Breast epithelium (tissue), 4 donors: ENCODE results near the gene MROH2A. TPM values are rescaled to one million over a fixed set of nuclear protein-coding genes. Genes with fewer than 3 reads are reported as not detected.

Experiments used
- DNase-seq, 2 donors: peaks; one replicate each; pipeline ENCODE4 v3.0.0-alpha.2; 2019; ENCODE audit warnings: low spot score in 2 of 2
- H3K27ac ChIP-seq, 2 donors: fragments of 200-600 bp; sonication (generic) in 1 of 2; one replicate each; pipeline ENCODE4 v1.5.1; 2016 to 2019; ENCODE audit warnings: mild to moderate bottlenecking in 1 of 2
- H3K27me3 ChIP-seq, 2 donors: fragments of 200-600 bp; sonication (generic) in 1 of 2; one replicate each; pipeline versions ENCODE4 v1.5.1 to v1.6.0; 2017 to 2019; ENCODE audit warnings: control low read depth in 1 of 2, mild to moderate bottlenecking in 1 of 2
- H3K36me3 ChIP-seq: fragments of 200-600 bp; one replicate; pipeline ENCODE4 v1.5.1; 2019
- H3K4me1 ChIP-seq, 2 donors: fragments of 200-600 bp; sonication (generic); one replicate each; pipeline ENCODE4 v1.5.1; 2016 to 2019; ENCODE audit warnings: control low read depth in 1 of 2
- H3K4me3 ChIP-seq, 3 donors: fragments of 200-600 bp; sonication (generic); 1 replicate in 2 of 3; 2 replicates in 1 of 3; pipeline ENCODE4 v1.5.1; 2016 to 2019; ENCODE audit warnings: mild to moderate bottlenecking in 3 of 3, moderate library complexity in 2 of 3
- H3K9me3 ChIP-seq, 2 donors: fragments of 200-600 bp; sonication (generic) in 1 of 2; one replicate each; pipeline ENCODE4 v1.5.1; 2016 to 2019; ENCODE audit warnings: control low read depth in 1 of 2
- CTCF ChIP-seq, 3 donors: fragments of 450-650 bp; IDR thresholded peaks; one replicate each; pipeline ENCODE4 v1.5.1; 2016 to 2017; ENCODE audit warnings: antibody characterized with exemption in 3 of 3, mild to moderate bottlenecking in 3 of 3, moderate library complexity in 3 of 3
- POLR2A ChIP-seq: fragments of 450-650 bp; IDR thresholded peaks from one replicate; pipeline ENCODE4 v1.6.1; 2016; ENCODE audit warnings: antibody characterized with exemption, mild to moderate bottlenecking, moderate library complexity
- POLR2AphosphoS5 ChIP-seq, 3 donors: sonication (generic); formaldehyde crosslinking; IDR thresholded peaks; one replicate each; pipeline ENCODE4 v1.6.1; 2017; ENCODE audit warnings: antibody characterized with exemption in 3 of 3
- intact Hi-C: fragments of 100-400 bp; cut with DNase I; formaldehyde crosslinking; loops from one replicate; pipeline ENCODE4 v1.15.1; 2023; ENCODE audit warnings: low total_unique reads
- total RNA-seq, 3 donors: library from RNA; depleted of rRNA; stranded (reverse); fragments of >200 nt; gene quantifications; one replicate each; pipeline ENCODE4 v1.1.0, GENCODE V29; 2016

Gene MROH2A
- total RNA-seq, 3 donors from 2014 or later = not detected

GRCh38 chr2:233798335-233799086 lies 20.4 kb downstream of the MROH2A start:
- Histone ChIP-seq H3K27ac (no peak overlapping the region), H3K4me3 (no peak overlapping the region), H3K27me3 (no peaks in the 10 kb centered on the region), H3K36me3 (no peaks in the 10 kb centered on the region), H3K9me3 (no peaks in the 10 kb centered on the region), H3K4me1 (no peaks in the 10 kb centered on the region)
- intact Hi-C loops = no loop called here
- TF ChIP-seq CTCF (IDR thresholded peaks at IDR 0.05) = no peak
- no peak for TF ChIP-seq POLR2AphosphoS5 (IDR thresholded peaks at IDR 0.05)
- no peak for TF ChIP-seq POLR2A
- peak in 1 of 2 donors; percentile 8 for DNase-seq

- peak in 1 of 2 donors; percentile 7 for DNase-seq
- H3K27ac ChIP-seq = no peak overlapping the region
- TF ChIP-seq POLR2AphosphoS5 (IDR thresholded peaks at IDR 0.05) (no peak), POLR2A (no peak), CTCF (IDR thresholded peaks at IDR 0.05) (no peak)
- no peaks in the 10 kb centered on the region for H3K36me3 ChIP-seq
- no peak overlapping the region for H3K4me3 ChIP-seq
- H3K27me3 ChIP-seq = no peaks in the 10 kb centered on the region
- no peaks in the 10 kb centered on the region for H3K9me3 ChIP-seq
- H3K4me1 ChIP-seq = no peaks in the 10 kb centered on the region
- intact Hi-C loops = no loop called here
Observed at GRCh38 chr2:233799087-233799665, 21.0 kb downstream of the MROH2A start.

- Histone ChIP-seq H3K4me3 (no peak overlapping the region), H3K27ac (no peak overlapping the region), H3K27me3 (no peaks in the 10 kb centered on the region), H3K4me1 (no peaks in the 10 kb centered on the region), H3K36me3 (no peaks in the 10 kb centered on the region), H3K9me3 (no peaks in the 10 kb centered on the region)
- TF ChIP-seq POLR2A (no peak), CTCF (IDR thresholded peaks at IDR 0.05) (no peak), POLR2AphosphoS5 (IDR thresholded peaks at IDR 0.05) (no peak)
- DNase-seq = no peak
- intact Hi-C loops = no loop called here
Observed at GRCh38 chr2:233799716-233800115, 21.6 kb downstream of the MROH2A start.

- Histone ChIP-seq H3K27me3 (no peaks in the 10 kb centered on the region), H3K9me3 (no peaks in the 10 kb centered on the region), H3K36me3 (no peaks in the 10 kb centered on the region), H3K4me3 (no peak overlapping the region), H3K27ac (no peak overlapping the region), H3K4me1 (no peaks in the 10 kb centered on the region)
- peak in 1 of 2 donors; percentile 2 for DNase-seq
- intact Hi-C loops = no loop called here
- TF ChIP-seq CTCF (IDR thresholded peaks at IDR 0.05) (no peak), POLR2AphosphoS5 (IDR thresholded peaks at IDR 0.05) (no peak), POLR2A (no peak)
Observed at GRCh38 chr2:233800208-233800607, 22.1 kb downstream of the MROH2A start.

GRCh38 chr2:233801357-233802131 lies 23.4 kb downstream of the MROH2A start:
- Histone ChIP-seq H3K36me3 (no peaks in the 10 kb centered on the region), H3K27me3 (no peaks in the 10 kb centered on the region), H3K9me3 (no peaks in the 10 kb centered on the region), H3K4me3 (no peak overlapping the region), H3K27ac (no peak overlapping the region), H3K4me1 (no peaks in the 10 kb centered on the region)
- intact Hi-C loops = no loop called here
- no peak for TF ChIP-seq POLR2AphosphoS5 (IDR thresholded peaks at IDR 0.05)
- DNase-seq = no peak
